Kidney epithelial cell (primary cell): ENCODE results near the gene KRTAP19-7. TPM values are rescaled to one million over a fixed set of nuclear protein-coding genes. Genes with fewer than 3 reads are reported as not detected.

Experiments used
- DNase-seq: peaks from one replicate; pipeline ENCODE4 v3.0.0-alpha.2; 2010; ENCODE audit warnings: low read depth
- H3K27me3 ChIP-seq: 2 replicates; pipeline ENCODE4 v1.6.0; 2011; ENCODE audit warnings: low read length; ENCODE audit not compliant: control insufficient read depth, insufficient read depth
- H3K36me3 ChIP-seq: 2 replicates; pipeline ENCODE4 v1.5.1; 2011; ENCODE audit warnings: low read length; ENCODE audit not compliant: control insufficient read depth, insufficient read depth
- H3K4me3 ChIP-seq: 2 replicates; pipeline ENCODE4 v1.5.1; 2011; ENCODE audit warnings: low read depth, mild to moderate bottlenecking, control low read depth, low read length
- CTCF ChIP-seq: IDR thresholded peaks from 2 replicates; pipeline ENCODE4 v1.5.1; 2011; ENCODE audit warnings: mild to moderate bottlenecking, moderate library complexity, low read length, control low read depth, inconsistent platforms; ENCODE audit not compliant: insufficient read depth, poor library complexity, severe bottlenecking
- total RNA-seq: library from RNA; depleted of rRNA; stranded (reverse); fragments of >200 nt; gene quantifications from 2 replicates; pipeline ENCODE4 v1.2.3, GENCODE V29; 2015

The KRTAP19-7 gene
- total RNA-seq, result not detected in 2 replicates

- no peaks in the 10 kb centered on the region for H3K36me3 ChIP-seq
- DNase-seq, result no peak
- no peaks in the 10 kb centered on the region for H3K27me3 ChIP-seq
- H3K4me3 ChIP-seq, result no peak within 1 kb of the TSS
- TF ChIP-seq CTCF, result no peak
Observed at GRCh38 chr21:30561264-30561895, at the start of gene KRTAP19-7. Gene KRTAP19-7 (minus strand): TSS chr21:30561314. CDS start chr21:30561289, 25 bp downstream.

DNA sequence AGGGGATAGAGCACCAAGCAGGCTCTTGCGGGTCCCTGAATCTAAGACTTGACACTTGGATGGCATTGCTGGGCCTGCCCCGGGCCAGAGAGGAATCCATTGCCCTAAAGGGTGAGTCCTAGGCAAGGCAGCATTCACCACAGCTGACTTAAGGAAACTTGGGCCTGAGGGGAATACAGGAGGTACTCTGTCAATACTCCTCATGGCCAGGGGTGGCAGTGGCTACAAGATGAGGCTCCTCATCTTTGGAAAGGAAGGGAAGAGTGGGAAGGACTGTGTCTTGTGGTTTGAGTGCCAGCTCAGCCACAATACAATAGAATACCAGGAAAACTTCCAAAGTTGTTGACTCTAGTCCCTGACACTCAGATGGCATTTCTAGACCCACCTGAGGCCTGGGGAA, 44.9 kb upstream of the KRTAP19-7 start:
- DNase-seq, result no peak
- Histone ChIP-seq H3K27me3 (no peaks in the 10 kb centered on the region), H3K4me3 (no peak overlapping the region), H3K36me3 (no peaks in the 10 kb centered on the region)
- TF ChIP-seq CTCF, result no peak

GRCh38 chr21:30600787-30601186, 39.7 kb upstream of the KRTAP19-7 start, which contains the start of gene KRTAP22-1:
Gene KRTAP22-1 (plus strand): TSS chr21:30601087.
- no peaks in the 10 kb centered on the region for H3K36me3 ChIP-seq
- H3K4me3 ChIP-seq, result no peak within 1 kb of the TSS
- TF ChIP-seq CTCF, result no peak
- DNase-seq, result no peak
- no peaks in the 10 kb centered on the region for H3K27me3 ChIP-seq

DNA sequence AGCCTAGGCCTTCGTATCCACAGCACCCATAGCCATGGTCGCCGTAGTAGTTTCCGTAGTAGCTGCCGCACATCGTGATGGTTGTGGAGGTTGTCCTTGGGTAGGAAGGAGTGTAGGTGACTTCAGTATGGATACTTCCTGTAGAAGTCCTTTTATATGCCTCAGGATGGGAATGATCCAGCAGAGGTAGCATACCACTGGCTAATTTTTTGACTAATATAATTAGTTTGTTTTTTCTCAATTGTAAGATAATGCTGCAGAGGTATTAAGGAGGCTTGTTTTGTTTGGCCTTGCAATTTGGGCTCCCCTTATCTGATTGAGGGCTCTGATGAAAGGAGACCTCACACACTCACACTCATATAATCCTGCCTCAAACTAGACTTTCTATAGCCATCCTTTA, 37.7 kb upstream of the KRTAP19-7 start, which contains the start of gene KRTAP6-2:
KRTAP6-2 (minus strand) TSS at position 101 of the 400 bp plus-strand sequence; CDS start at position 73, 28 bp downstream.
- no peak for TF ChIP-seq CTCF
- H3K27me3 ChIP-seq, result no peaks in the 10 kb centered on the region
- no peaks in the 10 kb centered on the region for H3K36me3 ChIP-seq
- H3K4me3 ChIP-seq, result no peak within 1 kb of the TSS
- no peak for DNase-seq

DNA sequence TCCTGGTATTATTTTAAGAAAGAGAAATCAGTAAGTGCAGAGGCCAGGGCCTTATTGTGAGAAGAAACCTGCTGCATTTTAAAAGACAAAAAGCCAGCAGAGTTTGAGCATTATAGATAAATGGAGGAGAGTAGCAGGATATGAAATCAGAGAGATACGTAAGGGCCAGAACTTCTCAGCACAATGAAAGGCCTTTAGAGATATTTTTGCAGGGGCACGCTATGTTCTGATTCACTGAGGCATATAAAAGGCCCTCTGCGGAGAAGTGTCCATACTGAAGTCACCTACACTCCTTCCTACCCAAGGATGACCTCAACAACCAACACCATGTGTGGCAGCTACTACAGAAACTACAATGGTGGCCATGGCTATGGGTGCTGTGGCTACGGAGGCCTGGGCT, 31.0 kb upstream of the KRTAP19-7 start, which contains the start of gene KRTAP6-3:
KRTAP6-3 (plus strand) TSS at position 301 of the 400 bp plus-strand sequence; CDS start at position 307, 6 bp downstream.
- H3K27me3 ChIP-seq, result no peaks in the 10 kb centered on the region
- no peak for DNase-seq
- TF ChIP-seq CTCF, result no peak
- no peak within 1 kb of the TSS for H3K4me3 ChIP-seq
- H3K36me3 ChIP-seq, result no peaks in the 10 kb centered on the region

GRCh38 chr21:30590297-30590696, 29.2 kb upstream of the KRTAP19-7 start, which contains the start of gene KRTAP22-2:
Gene KRTAP22-2 (minus strand): TSS chr21:30590397.
- Histone ChIP-seq H3K27me3 (no peaks in the 10 kb centered on the region), H3K4me3 (no peak within 1 kb of the TSS), H3K36me3 (no peaks in the 10 kb centered on the region)
- no peak for TF ChIP-seq CTCF
- no peak for DNase-seq
